Measurements from ENCODE around the gene MTHFD2L.

The MTHFD2L gene

DNA sequence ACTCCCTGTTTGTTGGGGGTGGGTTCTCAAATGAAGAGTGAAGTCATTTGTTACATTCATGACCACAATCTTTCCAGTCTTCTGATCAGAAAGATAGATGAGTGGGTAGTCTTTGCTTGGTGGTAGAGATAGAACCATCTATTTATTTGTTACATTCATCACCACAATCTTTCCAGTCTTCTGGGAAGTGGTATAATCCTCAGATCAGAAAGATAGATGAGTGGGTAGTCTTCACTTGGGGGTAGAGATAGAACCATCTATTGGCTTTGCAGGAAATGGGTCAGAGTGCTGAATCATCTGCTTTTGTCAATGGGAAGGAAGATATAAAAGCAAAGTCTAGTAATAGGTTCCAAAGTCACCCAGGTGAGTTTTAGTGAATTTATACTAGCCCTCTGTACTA is 86.1 kb downstream of the MTHFD2L start:
- DNase-seq (ENCODE audit: low read depth in 2 of 2), result no peak

DNA sequence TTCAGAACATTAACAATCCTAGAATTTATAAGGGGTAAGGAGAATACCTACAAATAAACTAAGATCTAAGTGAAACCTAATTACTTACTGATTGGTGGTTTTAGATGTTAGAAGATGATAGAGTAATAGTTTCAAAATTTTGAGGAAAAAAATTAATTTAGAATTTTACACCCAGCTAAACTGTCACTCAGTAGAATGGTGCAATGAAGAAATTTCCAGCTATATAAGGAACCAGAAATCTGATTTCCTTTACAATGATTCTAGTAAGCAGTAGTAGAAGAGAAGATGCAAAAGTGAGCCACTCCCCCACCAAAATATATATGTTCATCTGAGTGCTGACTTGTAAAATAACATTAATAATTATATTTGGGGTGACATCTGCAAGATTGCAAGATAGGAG is 95.0 kb downstream of the MTHFD2L start:
- no peak for DNase-seq (ENCODE audit: low read depth in 2 of 2)

GRCh38 chr4:74254386-74254785 is 96.5 kb downstream of the MTHFD2L start:
- DNase-seq (ENCODE audit: low read depth in 2 of 2), result no peak

GRCh38 chr4:74255096-74255495 is 97.2 kb downstream of the MTHFD2L start:
- no peak for DNase-seq (ENCODE audit: low read depth in 2 of 2)

DNA sequence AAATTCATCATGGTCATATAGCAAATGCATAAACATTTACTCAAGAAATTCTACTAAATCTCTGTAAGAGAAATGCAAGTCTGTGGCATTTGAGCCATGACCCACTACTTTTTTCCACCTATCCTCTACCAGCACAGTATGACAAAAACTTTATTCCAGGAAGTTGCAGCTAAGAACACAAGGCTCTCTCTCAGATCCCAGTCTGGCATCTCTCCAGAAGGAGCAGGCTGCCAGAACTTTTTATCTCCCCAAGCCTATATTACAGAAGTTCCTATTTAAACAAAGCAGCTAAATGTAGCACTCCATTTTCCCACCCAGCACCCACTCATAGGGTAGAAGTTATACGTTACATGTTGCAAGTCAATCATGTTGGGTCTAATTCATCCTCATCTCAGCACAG is 101.0 kb downstream of the MTHFD2L start:
- DNase-seq (ENCODE audit: low read depth in 2 of 2), result no peak

- no peak for DNase-seq (ENCODE audit: low read depth in 2 of 2)
These were observed 102.1 kb downstream of the MTHFD2L start for GRCh38 chr4:74260036-74260435.

DNA sequence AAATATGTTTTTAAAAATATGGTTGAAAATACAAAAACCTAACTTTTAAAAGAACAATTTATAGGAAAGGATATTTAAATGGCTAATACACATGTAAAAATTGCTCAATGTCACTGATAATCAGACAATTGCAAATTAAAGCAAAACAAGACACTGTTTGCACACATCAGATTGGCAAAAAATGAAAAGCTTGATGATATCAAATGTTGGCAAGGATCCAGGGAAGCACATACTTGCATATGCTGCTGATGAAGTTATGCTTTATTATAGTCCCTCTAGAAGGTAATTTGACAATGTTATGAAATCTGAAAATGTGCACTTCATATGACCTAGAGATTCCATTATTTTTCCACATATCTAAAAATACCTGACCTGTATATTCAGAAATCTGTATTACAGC is 104.6 kb downstream of the MTHFD2L start:
- no peak for DNase-seq (ENCODE audit: low read depth in 2 of 2)

DNA sequence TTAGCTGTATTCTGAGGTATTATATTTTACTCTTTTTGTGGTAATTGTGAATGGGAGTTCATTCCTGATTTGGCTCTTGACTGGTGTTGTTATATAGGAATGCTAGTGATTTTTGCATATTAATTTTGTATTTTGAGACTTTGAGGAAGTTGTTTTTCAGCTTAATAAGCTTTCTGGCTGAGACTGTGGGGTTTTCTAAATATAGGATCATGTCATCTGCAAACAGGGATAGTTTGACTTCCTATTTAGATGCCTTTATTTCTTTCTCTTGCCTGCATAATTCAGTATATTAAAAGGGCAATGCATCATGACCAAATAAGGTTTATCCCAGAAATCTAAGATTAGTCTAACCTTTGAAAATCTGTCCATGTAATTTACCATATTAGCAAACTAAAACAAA is 105.6 kb downstream of the MTHFD2L start:
- no peak for DNase-seq (ENCODE audit: low read depth in 2 of 2)

DNA sequence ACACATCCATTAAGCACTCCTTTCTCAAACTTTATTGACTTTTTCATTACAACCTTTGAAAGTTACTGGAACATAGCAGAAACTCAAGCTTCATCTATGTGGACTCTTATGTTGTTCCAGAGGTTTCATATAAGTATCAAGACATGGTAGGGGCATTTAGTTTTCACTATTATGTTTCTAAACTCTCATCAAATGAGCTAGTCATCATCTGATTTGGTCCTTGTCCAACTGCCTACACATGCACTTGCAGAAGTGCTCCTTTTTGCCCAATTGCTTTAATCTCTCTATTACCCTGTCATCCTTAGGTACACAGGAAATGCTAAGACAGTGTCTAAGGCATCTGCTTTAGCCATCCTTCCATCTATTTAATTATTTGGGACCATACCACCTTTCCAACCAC is 108.2 kb downstream of the MTHFD2L start:
- no peak for DNase-seq (ENCODE audit: low read depth in 2 of 2)

- no peak for DNase-seq (ENCODE audit: low read depth in 2 of 2)
These were observed 110.2 kb downstream of the MTHFD2L start for GRCh38 chr4:74267998-74268606.

DNA sequence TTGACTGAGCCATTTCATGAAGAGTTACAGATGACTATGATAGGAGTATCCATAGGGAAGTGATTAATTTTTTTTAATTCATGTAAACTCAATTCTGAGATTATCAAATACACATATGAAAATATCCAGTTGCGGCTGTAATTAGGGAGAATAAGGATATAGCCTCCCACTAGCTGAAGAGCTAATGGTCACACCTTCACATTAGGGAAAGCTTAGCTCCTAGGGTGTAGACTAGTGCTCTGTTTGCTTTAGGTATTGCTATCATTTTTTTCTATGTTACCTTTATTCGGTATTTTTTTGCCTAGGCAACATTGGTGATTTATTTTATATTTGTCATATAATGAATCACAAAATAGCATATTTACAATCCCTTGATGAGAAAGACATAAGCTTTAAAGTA is 110.7 kb downstream of the MTHFD2L start:
- DNase-seq (ENCODE audit: low read depth in 2 of 2), result no peak

- no peak for DNase-seq (ENCODE audit: low read depth in 2 of 2)
These were observed 120.6 kb downstream of the MTHFD2L start for GRCh38 chr4:74278490-74278889.

GRCh38 chr4:74279716-74280115 is 121.8 kb downstream of the MTHFD2L start:
- no peak for DNase-seq (ENCODE audit: low read depth in 2 of 2)

- DNase-seq (ENCODE audit: low read depth in 2 of 2), result no peak
These were observed 125.0 kb downstream of the MTHFD2L start for GRCh38 chr4:74282926-74283325.

GRCh38 chr4:74283614-74284013 is 125.7 kb downstream of the MTHFD2L start:
- no peak for DNase-seq (ENCODE audit: low read depth in 2 of 2)

DNA sequence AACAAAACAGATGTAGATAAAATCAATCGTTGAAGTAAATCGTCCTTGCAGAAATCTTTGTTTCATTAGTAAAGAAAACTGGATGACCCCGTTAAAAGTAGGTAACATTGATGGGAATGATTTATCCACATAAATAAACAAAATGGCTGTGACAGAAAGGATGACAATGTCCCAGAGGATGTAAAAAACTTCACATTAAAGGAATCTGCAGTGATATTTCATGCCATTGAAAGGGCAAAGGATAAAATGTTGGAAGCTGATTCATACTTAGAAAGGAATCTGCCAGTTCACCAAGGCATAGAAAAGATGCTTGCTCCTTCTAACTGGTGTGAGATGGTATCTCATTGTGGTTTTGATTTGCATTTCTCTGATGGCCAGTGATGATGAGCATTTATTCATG is 126.1 kb downstream of the MTHFD2L start:
- no peak for DNase-seq (ENCODE audit: low read depth in 2 of 2)

DNA sequence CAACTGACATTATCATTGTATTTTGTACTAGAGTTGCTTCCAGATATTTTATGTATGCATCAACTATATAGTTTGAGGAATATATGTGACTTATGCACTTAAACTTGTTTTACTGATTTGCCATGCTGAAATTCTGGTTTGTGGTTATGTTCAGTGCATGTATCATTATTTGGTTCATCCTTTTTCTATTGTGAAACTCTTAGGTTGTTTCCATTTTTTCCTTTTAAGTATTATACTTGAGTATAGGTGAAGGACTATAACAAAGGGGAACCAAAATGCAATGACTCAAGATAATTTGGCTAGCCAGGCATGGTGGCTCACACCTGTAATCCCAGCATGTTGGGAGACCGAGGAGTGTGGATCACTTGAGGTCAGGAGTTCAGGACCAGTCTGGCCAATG is 129.2 kb downstream of the MTHFD2L start:
- DNase-seq (ENCODE audit: low read depth in 2 of 2), result no peak

DNA sequence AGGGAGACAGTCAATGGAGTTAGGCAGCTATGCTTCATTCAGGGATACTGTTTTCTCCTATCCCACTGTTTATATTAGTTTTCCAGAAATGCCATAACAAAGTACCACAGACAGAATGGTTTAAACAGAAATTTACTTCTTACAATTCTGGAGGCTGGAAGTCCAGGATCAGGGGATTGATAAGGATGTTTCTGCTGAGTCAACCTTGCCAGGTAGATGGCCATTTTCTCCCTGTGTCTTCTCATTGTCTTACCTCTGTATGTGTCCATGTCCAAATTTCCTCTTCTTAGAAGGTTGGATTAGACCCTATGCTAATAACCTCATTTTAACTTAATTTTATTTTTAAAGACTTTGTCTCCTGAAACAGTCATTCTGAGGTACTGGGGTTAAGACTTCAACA is 129.9 kb downstream of the MTHFD2L start:
- DNase-seq (ENCODE audit: low read depth in 2 of 2), result no peak

DNA sequence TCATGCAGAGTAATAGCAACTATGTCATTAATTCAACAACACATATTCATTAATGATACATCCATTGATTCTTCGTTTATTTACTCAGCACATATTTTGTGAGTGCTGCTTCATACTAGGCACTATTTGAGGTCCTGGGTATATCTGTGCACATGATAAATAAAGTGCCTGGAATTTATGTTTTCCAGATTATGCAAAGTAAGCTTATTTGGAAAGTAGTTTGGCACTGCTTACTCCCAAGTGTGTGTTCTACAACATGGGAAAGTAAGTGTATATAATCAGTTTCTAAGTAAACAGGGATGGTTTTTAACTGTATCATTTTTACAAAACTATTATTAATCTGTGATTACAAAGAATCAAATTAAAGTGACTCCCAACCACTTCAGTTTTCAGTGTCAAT is 133.6 kb downstream of the MTHFD2L start:
- no peak for DNase-seq (ENCODE audit: low read depth in 2 of 2)

DNA sequence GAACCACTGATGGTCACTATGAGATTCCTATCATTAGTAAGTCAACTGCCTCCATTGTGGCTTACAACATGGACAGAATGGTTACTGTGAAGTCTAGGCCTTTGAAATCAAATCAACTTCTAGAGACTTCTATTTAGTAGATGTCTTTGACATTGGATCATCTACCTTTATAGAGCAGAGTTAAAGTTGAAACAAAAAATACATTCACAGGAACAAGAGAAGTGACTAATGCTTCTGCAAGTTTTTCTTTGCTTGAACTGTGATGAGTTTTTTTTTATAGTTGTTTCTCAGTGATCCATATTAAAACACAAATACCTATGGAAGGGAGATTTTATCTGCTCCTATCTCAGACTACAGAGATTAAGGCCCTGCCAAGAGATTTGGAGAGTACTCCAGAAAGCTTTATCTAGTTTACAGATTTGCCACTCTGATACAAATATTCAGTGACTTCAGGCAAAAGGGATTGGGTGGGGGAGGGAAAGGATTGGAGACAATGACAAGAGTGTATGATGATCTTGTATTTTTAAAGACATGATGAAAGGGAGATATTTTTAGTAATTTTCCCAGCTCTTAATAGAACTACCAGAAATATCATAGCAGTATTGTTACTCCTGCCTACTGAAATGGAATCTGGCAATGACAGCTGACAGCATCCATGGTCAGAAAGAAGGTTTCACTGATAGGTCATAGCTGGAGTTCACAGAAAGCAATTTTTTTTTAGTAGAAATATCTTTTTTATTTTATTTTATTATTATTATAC is 134.4 kb downstream of the MTHFD2L start:
- no peak for DNase-seq (ENCODE audit: low read depth in 2 of 2)

DNA sequence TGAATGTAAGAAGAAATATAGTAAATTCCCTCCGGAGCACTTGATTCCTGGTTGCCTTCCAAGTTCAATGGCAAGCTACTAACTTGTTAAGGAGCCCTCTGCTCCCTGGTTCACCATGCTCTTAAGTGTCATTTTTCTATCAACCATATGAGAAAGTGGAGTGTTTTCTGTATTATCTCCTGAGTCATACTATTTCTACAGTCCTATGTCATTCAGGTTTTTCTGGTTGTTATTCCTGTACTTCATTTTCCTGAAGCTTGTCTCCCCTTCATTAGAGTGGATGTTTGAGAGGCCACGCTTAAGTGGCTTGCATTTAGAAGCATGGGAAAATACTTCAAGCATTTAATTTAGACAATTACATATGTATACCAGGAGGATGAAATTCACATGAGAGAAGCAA is 135.6 kb downstream of the MTHFD2L start:
- no peak for DNase-seq (ENCODE audit: low read depth in 2 of 2)

DNA sequence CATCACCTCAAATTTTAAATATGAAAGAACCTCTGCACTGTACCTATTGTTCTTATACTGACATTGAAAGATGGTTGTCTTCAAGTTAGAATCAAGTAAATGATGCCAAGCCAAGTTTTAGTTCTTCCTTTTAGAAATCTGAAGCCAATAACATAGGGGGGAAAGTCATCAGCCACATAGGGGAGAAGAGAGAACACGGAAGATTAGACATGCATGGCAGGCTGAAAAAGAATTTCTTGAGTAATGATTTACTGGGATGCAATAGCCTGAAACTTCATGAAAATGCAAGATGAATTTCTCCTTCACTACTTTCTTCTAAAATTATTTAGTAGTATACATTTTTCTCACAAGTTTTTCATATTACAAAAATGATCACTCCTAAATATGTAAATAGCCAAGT is 136.8 kb downstream of the MTHFD2L start:
- no peak for DNase-seq (ENCODE audit: low read depth in 2 of 2)

- no peak for DNase-seq (ENCODE audit: low read depth in 2 of 2)
These were observed 139.6 kb downstream of the MTHFD2L start for GRCh38 chr4:74297539-74297938.

DNA sequence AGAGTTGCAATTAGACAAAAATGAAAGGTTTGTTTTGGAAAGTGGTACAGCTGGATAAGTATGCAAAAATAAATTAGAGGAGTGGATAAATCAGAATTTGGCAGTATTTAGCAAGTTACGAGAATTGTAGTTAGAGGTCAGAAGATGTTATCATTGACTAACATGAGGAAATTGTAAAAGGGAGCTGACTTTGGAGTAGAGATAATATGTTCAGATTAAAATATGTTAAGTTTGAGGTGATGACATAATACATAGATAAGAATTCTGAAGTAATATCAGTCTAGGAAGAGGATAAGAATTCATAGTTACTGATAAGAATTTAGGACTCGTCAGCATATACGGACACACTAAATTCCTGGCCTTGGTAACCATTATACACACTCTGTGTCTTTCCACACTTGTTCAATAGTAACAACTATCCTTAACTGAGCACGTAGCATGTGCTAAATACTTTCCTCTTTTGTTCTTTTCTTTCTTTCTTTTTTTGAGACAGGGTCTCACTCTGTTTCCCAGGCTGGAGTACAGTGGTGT is 146.2 kb downstream of the MTHFD2L start:
- DNase-seq (ENCODE audit: low read depth in 2 of 2), result no peak
